ENCODE results near the gene SYNCRIP. TPM values are rescaled to one million over a fixed set of nuclear protein-coding genes. Genes with fewer than 3 reads are reported as not detected.
"Not testable (repeated sequence)": the region's sequence is repeated elsewhere in the genome, so short reads cannot be mapped to it uniquely, and the experiment has no call there.

Gene SYNCRIP
- total RNA-seq, 2 experiments from 2014 or later = 138 to 139 TPM

GRCh38 chr6:85591207-85591606, 51.5 kb downstream of the SYNCRIP start:
- ChIA-PET CTCF (no interaction called here), POLR2A (interaction anchor here (3.8 to 5.5 kb wide), 2 partner anchors 51 to 87 kb away, joined by 53 to 61 read pairs; partner anchors contain the start of gene SYNCRIP)
- Mint-ChIP-seq H3K4me3 (peak overlapping the region; percentile 17), H3K27ac (no peak overlapping the region), H3K4me1 (ENCODE audit: low read depth) (peaks cover 36% of the 10 kb centered on the region), H3K27me3 (no peaks in the 10 kb centered on the region), H3K36me3 (peaks cover 16% of the 10 kb centered on the region), H3K9me3 (no peaks in the 10 kb centered on the region)
- intact Hi-C loops (cut with micrococcal nuclease) = loop anchor here (5.0 kb wide), 2 partner anchors 229 to 1364 kb away; partner anchors contain the start of gene CEP162
- no peak for DNase-seq

- Mint-ChIP-seq H3K9me3 (peaks cover 41% of the 10 kb centered on the region), H3K27ac (no peak overlapping the region), H3K36me3 (peaks cover 54% of the 10 kb centered on the region), H3K27me3 (no peaks in the 10 kb centered on the region), H3K4me1 (ENCODE audit: low read depth) (peaks cover 35% of the 10 kb centered on the region), H3K4me3 (no peak overlapping the region)
- CTCF ChIA-PET = no interaction called here
- intact Hi-C loops (cut with micrococcal nuclease) = no loop called here
- POLR2A ChIA-PET = interaction anchor here (0.7 kb wide), 1 partner anchor 8 kb away, joined by 6 read pairs; the partner anchor contains the start of gene SNX14
- DNase-seq = no peak
These were observed 56.9 kb downstream of the SYNCRIP start for GRCh38 chr6:85585741-85586140.

GRCh38 chr6:85582832-85583231, 59.9 kb downstream of the SYNCRIP start:
- peaks cover 39% of the 10 kb centered on the region for H3K4me1 Mint-ChIP-seq (ENCODE audit: low read depth)
- POLR2A ChIA-PET; H3K4me3 Mint-ChIP-seq; DNase-seq; H3K27ac Mint-ChIP-seq; H3K27me3 Mint-ChIP-seq; intact Hi-C loops (cut with micrococcal nuclease); CTCF ChIA-PET: not testable (repeated sequence)
- peaks cover 41% of the 10 kb centered on the region for H3K9me3 Mint-ChIP-seq
- H3K36me3 Mint-ChIP-seq = peaks cover 48% of the 10 kb centered on the region

GRCh38 chr6:85581572-85581971, 61.1 kb downstream of the SYNCRIP start:
- Mint-ChIP-seq H3K27ac (no peak overlapping the region), H3K36me3 (peaks cover 45% of the 10 kb centered on the region), H3K9me3 (peaks cover 41% of the 10 kb centered on the region), H3K27me3 (no peaks in the 10 kb centered on the region), H3K4me1 (ENCODE audit: low read depth) (peaks cover 36% of the 10 kb centered on the region), H3K4me3 (no peak overlapping the region)
- CTCF ChIA-PET = no interaction called here
- POLR2A ChIA-PET = no interaction called here
- no peak for DNase-seq
- intact Hi-C loops (cut with micrococcal nuclease) = no loop called here

- Mint-ChIP-seq H3K36me3 (peaks cover 43% of the 10 kb centered on the region), H3K27ac (no peak overlapping the region), H3K27me3 (no peaks in the 10 kb centered on the region), H3K4me3 (no peak overlapping the region), H3K9me3 (peaks cover 41% of the 10 kb centered on the region), H3K4me1 (ENCODE audit: low read depth) (peaks cover 33% of the 10 kb centered on the region)
- POLR2A ChIA-PET = no interaction called here
- intact Hi-C loops (cut with micrococcal nuclease) = no loop called here
- peak; percentile 24 for DNase-seq
- CTCF ChIA-PET = no interaction called here
These were observed 61.8 kb downstream of the SYNCRIP start for GRCh38 chr6:85580878-85581267.

GRCh38 chr6:85580118-85580877, 62.4 kb downstream of the SYNCRIP start:
- ChIA-PET POLR2A (no interaction called here), CTCF (no interaction called here)
- Mint-ChIP-seq H3K4me3 (no peak overlapping the region), H3K27ac (no peak overlapping the region), H3K4me1 (ENCODE audit: low read depth) (peaks cover 37% of the 10 kb centered on the region), H3K9me3 (peaks cover 40% of the 10 kb centered on the region), H3K27me3 (no peaks in the 10 kb centered on the region), H3K36me3 (peaks cover 41% of the 10 kb centered on the region)
- no peak for DNase-seq
- intact Hi-C loops (cut with micrococcal nuclease) = no loop called here

- ChIA-PET CTCF (no interaction called here), POLR2A (no interaction called here)
- Mint-ChIP-seq H3K4me3 (no peak overlapping the region), H3K27ac (no peak overlapping the region), H3K27me3 (no peaks in the 10 kb centered on the region), H3K36me3 (peaks cover 35% of the 10 kb centered on the region), H3K9me3 (peaks cover 34% of the 10 kb centered on the region), H3K4me1 (ENCODE audit: low read depth) (peaks cover 37% of the 10 kb centered on the region)
- no peak for DNase-seq
- intact Hi-C loops (cut with micrococcal nuclease) = no loop called here
These were observed 63.1 kb downstream of the SYNCRIP start for GRCh38 chr6:85579581-85579980.

- Mint-ChIP-seq H3K9me3 (peaks cover 4% of the 10 kb centered on the region), H3K27ac (no peak overlapping the region), H3K36me3 (peaks cover 15% of the 10 kb centered on the region), H3K4me1 (ENCODE audit: low read depth) (peaks cover 25% of the 10 kb centered on the region), H3K27me3 (no peaks in the 10 kb centered on the region), H3K4me3 (no peak overlapping the region)
- CTCF ChIA-PET = no interaction called here
- DNase-seq = no peak
- intact Hi-C loops (cut with micrococcal nuclease) = no loop called here
- POLR2A ChIA-PET = no interaction called here
These were observed 66.2 kb downstream of the SYNCRIP start for GRCh38 chr6:85576476-85576875.

- H3K27me3 Mint-ChIP-seq = no peaks in the 10 kb centered on the region
- H3K27ac Mint-ChIP-seq = no peak overlapping the region
- H3K4me3 Mint-ChIP-seq = no peak overlapping the region
- DNase-seq = no peak
- intact Hi-C loops (cut with micrococcal nuclease) = no loop called here
- H3K36me3 Mint-ChIP-seq = peaks cover 14% of the 10 kb centered on the region
- peaks cover 13% of the 10 kb centered on the region for H3K4me1 Mint-ChIP-seq (ENCODE audit: low read depth)
- ChIA-PET CTCF (no interaction called here), POLR2A (no interaction called here)
- H3K9me3 Mint-ChIP-seq = no peaks in the 10 kb centered on the region
These were observed 67.6 kb downstream of the SYNCRIP start for GRCh38 chr6:85574932-85575598.

GRCh38 chr6:85569323-85569722, 73.4 kb downstream of the SYNCRIP start:
- H3K9me3 Mint-ChIP-seq = peaks cover under 1% of the 10 kb centered on the region
- ChIA-PET CTCF (no interaction called here), POLR2A (no interaction called here)
- no peaks in the 10 kb centered on the region for H3K27me3 Mint-ChIP-seq
- no peak overlapping the region for H3K27ac Mint-ChIP-seq
- peaks cover 10% of the 10 kb centered on the region for H3K4me1 Mint-ChIP-seq (ENCODE audit: low read depth)
- intact Hi-C loops (cut with micrococcal nuclease) = no loop called here
- H3K36me3 Mint-ChIP-seq = peaks cover 29% of the 10 kb centered on the region
- DNase-seq = no peak
- no peak overlapping the region for H3K4me3 Mint-ChIP-seq

- no peak overlapping the region for H3K4me3 Mint-ChIP-seq
- POLR2A ChIA-PET = no interaction called here
- peaks cover 3% of the 10 kb centered on the region for H3K9me3 Mint-ChIP-seq
- H3K27me3 Mint-ChIP-seq = no peaks in the 10 kb centered on the region
- no peak overlapping the region for H3K27ac Mint-ChIP-seq
- no peak for DNase-seq
- CTCF ChIA-PET = no interaction called here
- H3K36me3 Mint-ChIP-seq = peaks cover 34% of the 10 kb centered on the region
- intact Hi-C loops (cut with micrococcal nuclease) = no loop called here
- peaks cover 10% of the 10 kb centered on the region for H3K4me1 Mint-ChIP-seq (ENCODE audit: low read depth)
These were observed 74.3 kb downstream of the SYNCRIP start for GRCh38 chr6:85568411-85568810.

GRCh38 chr6:85565736-85566135, 77.0 kb downstream of the SYNCRIP start:
- Mint-ChIP-seq H3K27ac (peak overlapping the region; percentile 8), H3K27me3 (no peaks in the 10 kb centered on the region), H3K4me3 (no peak overlapping the region), H3K4me1 (ENCODE audit: low read depth) (peaks cover 10% of the 10 kb centered on the region), H3K36me3 (peaks cover 29% of the 10 kb centered on the region), H3K9me3 (peaks cover 3% of the 10 kb centered on the region)
- ChIA-PET POLR2A (no interaction called here), CTCF (interaction anchor here (1.1 kb wide), 1 partner anchor 30 kb away, joined by 4 read pairs; no protein-coding TSS in a partner anchor)
- intact Hi-C loops (cut with micrococcal nuclease) = no loop called here
- no peak for DNase-seq

GRCh38 chr6:85564223-85564622, 78.5 kb downstream of the SYNCRIP start:
- H3K4me3 Mint-ChIP-seq; CTCF ChIA-PET; intact Hi-C loops (cut with micrococcal nuclease); H3K4me1 Mint-ChIP-seq (ENCODE audit: low read depth); POLR2A ChIA-PET; H3K27me3 Mint-ChIP-seq; H3K27ac Mint-ChIP-seq; H3K9me3 Mint-ChIP-seq; DNase-seq: not testable (repeated sequence)
- H3K36me3 Mint-ChIP-seq = peaks cover 33% of the 10 kb centered on the region
